Activated CD8-positive, alpha-beta memory T cell treated with anti-CD3 and anti-CD28 coated beads, Interleukin-2, amount 50 U/mL, for 48 hours (primary cell): ENCODE results near the gene PI4K2B.
"Not testable (repeated sequence)": the region's sequence is repeated elsewhere in the genome, so short reads cannot be mapped to it uniquely, and the experiment has no call there.

Source experiments
- DNase-seq: peaks from one replicate; pipeline ENCODE4 v3.0.0-alpha.2; 2020

PI4K2B gene

GRCh38 chr4:25308306-25308705, 74.5 kb downstream of the PI4K2B start:
- DNase-seq, result no peak

- no peak for DNase-seq
These were observed 74.9 kb downstream of the PI4K2B start for GRCh38 chr4:25308761-25309160.

GRCh38 chr4:25310066-25310802, 76.4 kb downstream of the PI4K2B start:
- no peak for DNase-seq

GRCh38 chr4:25310803-25311166, 77.0 kb downstream of the PI4K2B start:
- DNase-seq, result no peak

GRCh38 chr4:25312496-25313200, 78.8 kb downstream of the PI4K2B start, which contains the start of gene ZCCHC4:
Gene ZCCHC4 (plus strand): TSS chr4:25312774. CDS start chr4:25312810, 36 bp downstream.
- DNase-seq, result peak; percentile 96

- no peak for DNase-seq
These were observed 79.5 kb downstream of the PI4K2B start for GRCh38 chr4:25313201-25313895.

GRCh38 chr4:25320336-25320735, 86.5 kb downstream of the PI4K2B start:
- DNase-seq, result no peak

- DNase-seq, result no peak
These were observed 86.9 kb downstream of the PI4K2B start for GRCh38 chr4:25320773-25321172.

- no peak for DNase-seq
These were observed 87.9 kb downstream of the PI4K2B start for GRCh38 chr4:25321703-25322102.

GRCh38 chr4:25328463-25328862, 94.6 kb downstream of the PI4K2B start:
- DNase-seq, result not testable (repeated sequence)
